Raji (cell line): ENCODE measurements around the gene RTEL1.

Experiments
- POLR2A ChIP-seq: IDR thresholded peaks from 2 replicates; pipeline ENCODE4 v1.6.1; 2011; ENCODE audit warnings: low read depth, low read length, control low read depth; ENCODE audit not compliant: insufficient read depth

RTEL1 gene, protein sequence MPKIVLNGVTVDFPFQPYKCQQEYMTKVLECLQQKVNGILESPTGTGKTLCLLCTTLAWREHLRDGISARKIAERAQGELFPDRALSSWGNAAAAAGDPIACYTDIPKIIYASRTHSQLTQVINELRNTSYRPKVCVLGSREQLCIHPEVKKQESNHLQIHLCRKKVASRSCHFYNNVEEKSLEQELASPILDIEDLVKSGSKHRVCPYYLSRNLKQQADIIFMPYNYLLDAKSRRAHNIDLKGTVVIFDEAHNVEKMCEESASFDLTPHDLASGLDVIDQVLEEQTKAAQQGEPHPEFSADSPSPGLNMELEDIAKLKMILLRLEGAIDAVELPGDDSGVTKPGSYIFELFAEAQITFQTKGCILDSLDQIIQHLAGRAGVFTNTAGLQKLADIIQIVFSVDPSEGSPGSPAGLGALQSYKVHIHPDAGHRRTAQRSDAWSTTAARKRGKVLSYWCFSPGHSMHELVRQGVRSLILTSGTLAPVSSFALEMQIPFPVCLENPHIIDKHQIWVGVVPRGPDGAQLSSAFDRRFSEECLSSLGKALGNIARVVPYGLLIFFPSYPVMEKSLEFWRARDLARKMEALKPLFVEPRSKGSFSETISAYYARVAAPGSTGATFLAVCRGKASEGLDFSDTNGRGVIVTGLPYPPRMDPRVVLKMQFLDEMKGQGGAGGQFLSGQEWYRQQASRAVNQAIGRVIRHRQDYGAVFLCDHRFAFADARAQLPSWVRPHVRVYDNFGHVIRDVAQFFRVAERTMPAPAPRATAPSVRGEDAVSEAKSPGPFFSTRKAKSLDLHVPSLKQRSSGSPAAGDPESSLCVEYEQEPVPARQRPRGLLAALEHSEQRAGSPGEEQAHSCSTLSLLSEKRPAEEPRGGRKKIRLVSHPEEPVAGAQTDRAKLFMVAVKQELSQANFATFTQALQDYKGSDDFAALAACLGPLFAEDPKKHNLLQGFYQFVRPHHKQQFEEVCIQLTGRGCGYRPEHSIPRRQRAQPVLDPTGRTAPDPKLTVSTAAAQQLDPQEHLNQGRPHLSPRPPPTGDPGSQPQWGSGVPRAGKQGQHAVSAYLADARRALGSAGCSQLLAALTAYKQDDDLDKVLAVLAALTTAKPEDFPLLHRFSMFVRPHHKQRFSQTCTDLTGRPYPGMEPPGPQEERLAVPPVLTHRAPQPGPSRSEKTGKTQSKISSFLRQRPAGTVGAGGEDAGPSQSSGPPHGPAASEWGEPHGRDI (N-terminal part only)

GRCh38 chr20:63657937-63658748 is at the start of gene RTEL1:
TSS of gene RTEL1 (plus strand) at chr20:63658312. CDS start at chr20:63659403, 1,091 bp downstream.
- TF ChIP-seq POLR2A = peak; percentile 74

- no peak for TF ChIP-seq POLR2A
Measured at GRCh38 chr20:63610581-63611435, 47.3 kb upstream of the RTEL1 start.

- no peak for TF ChIP-seq POLR2A
Measured at GRCh38 chr20:63611646-63612045, 46.5 kb upstream of the RTEL1 start.

DNA sequence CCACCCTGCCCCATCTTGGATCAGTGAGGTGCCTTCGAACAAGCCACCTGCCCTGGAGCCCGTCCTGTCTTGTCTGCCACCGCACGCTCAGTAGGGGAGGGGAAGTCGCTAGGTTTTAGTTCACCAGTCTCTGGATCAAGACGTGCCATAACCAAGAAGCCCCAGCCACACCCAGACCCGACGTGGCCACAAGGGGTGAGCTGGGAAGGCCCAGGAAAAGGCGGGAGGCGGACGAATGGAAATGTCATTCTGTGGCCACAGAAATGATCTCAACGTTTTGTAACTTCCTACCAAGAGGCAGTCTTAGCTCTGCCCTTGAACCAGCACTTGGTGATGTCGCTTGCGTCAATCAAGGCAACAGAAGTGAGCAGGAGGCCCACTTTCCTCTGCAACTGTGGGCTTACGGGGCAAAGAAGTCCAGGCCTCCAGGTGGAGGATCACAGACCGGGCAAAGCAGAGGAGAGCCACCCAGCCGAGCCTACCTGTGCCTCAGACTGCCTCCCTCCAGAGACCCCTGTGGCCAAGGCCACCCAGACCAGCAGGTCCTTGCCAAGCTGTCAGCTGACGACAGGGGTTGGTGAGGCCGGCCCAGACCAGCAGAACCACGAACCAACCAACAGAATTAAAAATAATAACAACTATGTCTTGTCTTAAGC is 45.7 kb upstream of the RTEL1 start:
- no peak for TF ChIP-seq POLR2A

DNA sequence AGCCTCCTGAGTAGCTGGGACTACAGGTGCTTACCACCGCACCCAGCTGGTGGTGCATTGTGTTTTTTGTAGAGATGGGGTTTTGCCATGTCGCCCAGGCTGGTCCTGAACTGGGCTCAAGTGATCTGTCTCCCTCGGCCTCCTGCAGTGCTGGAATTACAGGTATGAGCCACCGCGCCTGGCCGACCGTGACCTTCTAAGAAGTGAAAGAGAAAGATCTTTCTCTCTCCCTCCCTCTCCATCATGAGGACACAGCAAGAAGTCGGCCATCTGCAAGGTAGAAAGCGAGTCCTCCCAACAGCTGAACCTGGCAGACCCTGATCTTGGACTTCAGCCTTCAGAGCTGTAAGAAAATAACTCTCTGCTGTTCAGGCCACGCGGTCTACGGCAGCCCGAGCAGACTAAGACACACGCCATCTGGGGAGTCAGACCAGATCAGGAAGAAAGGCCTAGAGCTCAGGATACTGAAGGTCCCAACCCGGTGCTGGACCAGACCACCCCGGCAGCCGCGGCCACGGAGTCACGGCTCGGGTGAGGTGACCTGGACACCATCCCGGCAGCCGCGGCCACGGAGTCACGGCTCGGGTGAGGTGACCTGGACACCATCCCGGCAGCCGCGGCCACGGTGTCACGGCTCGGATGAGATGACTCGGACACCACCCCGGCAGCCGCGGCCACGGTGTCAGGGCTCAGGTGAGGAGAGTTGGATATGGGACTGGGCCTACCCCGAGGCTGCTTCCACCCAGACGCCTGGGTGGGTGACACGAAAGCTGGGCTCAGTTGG is 40.8 kb upstream of the RTEL1 start:
- TF ChIP-seq POLR2A = no peak

- no peak for TF ChIP-seq POLR2A
Measured at GRCh38 chr20:63617876-63618265, 40.2 kb upstream of the RTEL1 start.

- TF ChIP-seq POLR2A = no peak
Measured at GRCh38 chr20:63618291-63618980, 39.7 kb upstream of the RTEL1 start.

- no peak for TF ChIP-seq POLR2A
Measured at GRCh38 chr20:63619086-63619485, 39.0 kb upstream of the RTEL1 start.

DNA sequence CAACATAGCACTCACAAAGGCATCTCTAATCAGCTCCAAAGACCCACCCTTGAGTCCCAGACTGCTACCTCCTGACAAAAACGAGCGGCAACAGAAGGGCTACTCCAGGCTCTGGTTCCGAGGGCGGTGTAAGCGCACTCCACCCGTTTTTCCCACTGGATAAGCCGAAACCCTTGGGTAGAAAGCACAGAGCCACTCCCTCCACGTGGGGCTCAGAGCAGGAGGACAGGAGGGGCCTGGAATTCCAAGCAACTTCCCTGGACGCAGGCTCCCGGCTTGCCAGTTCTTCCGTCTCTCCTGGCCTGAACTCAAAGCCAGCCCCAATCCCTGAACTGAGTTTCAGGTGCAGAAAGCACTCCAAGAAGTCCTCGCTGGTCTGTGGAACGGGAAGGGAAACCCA is 38.6 kb upstream of the RTEL1 start:
- no peak for TF ChIP-seq POLR2A

DNA sequence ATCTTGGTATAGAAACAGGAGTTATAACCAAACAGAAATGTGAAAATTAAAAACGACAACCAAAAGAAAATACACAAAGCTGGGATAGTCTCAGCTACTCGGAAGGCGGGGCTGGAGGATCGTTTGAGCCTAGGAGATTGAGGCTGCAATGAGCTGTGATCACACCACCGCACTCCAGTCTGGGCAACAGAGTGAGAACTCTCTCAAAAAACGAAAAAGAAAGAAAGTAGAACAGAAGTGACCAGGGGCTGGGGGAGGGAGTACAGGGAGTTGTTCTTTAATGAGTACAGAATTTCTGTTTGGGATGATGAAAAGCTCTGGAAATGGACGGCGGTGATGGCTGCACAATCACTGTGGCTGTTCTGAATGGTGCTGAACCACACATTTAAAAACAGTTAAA is 37.1 kb upstream of the RTEL1 start:
- TF ChIP-seq POLR2A = no peak

DNA sequence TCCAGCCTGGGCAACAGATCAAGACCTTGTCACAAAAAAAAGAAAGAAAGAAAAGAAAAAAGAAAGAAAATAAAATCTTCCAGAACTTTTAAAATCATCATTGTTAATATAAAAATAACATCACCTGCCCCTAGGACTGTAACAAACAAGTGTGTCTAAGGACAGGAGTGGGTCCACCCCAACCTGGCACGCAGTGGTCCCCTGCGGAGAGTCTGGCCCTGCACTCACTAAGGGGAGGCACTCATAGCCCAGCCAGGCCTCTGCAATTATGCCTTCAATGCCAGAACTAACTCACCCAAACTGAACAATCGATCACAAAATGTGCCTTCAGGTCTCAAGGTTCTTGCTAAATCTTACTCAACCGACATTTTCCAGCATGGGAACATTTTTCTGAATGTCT is 36.0 kb upstream of the RTEL1 start:
- TF ChIP-seq POLR2A = no peak

- no peak for TF ChIP-seq POLR2A
Measured at GRCh38 chr20:63622732-63623131, 35.4 kb upstream of the RTEL1 start.

GRCh38 chr20:63624486-63624885 is 33.6 kb upstream of the RTEL1 start:
- no peak for TF ChIP-seq POLR2A
